ENCODE data around the gene CAP2.
"Not testable (repeated sequence)": the region's sequence is repeated elsewhere in the genome, so short reads cannot be mapped to it uniquely, and the experiment has no call there.

Gene CAP2

DNA sequence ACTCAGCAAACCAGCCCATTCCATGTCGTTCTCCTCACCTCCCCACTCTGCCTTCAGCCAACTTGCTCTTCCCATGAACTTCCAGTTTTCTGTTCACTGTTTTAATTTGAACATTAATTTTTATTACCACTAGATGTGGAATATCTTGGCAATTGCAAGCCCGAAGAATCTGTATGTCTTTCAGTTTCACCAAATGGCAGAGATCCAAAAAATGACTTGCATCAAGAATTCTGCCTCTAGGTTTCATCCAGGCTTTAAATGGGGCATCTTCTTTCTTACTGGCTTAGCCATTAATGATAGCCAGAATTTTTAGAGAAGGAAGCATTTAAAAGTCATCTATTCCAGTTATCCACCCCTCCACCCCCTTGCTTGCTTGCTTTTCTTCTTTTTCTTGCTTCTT, 39.0 kb downstream of the CAP2 start:
- no peak for DNase-seq (ENCODE audit: low read depth in 1 of 2, low spot score in 1 of 2)

DNA sequence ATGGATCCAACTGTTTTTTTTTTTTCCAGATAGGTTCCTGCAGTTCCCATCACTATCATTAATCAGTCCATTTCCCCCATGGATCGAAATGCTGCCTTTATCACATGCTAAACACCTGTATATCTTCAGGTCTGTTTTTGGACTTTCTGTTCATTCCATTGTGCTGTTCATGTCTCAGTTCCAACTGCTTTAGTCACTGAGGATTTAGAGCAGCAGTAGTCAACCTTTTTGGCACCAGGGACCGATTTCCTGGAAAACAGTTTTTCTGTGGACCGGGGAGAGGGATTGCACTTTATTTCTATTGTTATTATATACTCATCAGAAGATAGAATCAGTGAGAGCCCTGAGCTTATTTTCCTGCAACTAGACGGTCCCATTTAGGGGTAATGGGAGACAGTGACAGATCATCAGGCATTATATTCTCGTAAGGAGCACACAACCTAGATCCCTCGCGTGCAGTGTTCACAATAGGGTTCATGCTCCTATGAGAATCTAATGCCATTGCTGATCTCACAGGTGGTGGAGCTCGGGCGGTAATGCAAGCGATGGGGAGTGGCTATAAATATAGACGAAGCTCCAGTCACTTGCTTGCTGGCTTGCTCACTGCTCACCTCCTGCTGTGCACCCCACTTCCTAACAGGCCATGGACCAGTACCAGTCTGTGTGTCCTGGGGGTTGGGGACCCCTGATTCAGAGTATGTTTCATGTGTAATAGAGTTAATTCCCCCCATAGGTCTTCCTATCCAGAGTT, 46.0 kb downstream of the CAP2 start:
- DNase-seq (ENCODE audit: low read depth in 1 of 2, low spot score in 1 of 2), result no peak

DNA sequence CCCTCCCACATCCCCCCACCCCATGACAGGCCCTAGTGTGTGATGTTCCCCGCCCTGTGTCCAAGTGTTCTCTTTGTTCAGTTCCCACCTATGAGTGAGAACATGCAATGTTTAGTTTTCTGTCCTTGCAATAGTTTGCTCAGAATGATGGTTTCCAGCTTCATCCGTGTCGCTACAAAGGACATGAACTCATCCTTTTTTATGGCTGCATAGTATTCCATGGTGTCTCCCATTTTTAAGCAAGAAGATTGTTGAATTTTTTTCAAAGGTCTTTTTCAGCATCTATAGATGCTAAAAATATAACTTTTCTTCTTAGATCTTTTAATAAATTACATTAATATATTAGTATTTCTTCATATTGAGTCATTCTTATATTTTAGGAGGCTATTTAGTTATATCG, 47.4 kb downstream of the CAP2 start:
- DNase-seq (ENCODE audit: low read depth in 1 of 2, low spot score in 1 of 2), result not testable (repeated sequence)

DNA sequence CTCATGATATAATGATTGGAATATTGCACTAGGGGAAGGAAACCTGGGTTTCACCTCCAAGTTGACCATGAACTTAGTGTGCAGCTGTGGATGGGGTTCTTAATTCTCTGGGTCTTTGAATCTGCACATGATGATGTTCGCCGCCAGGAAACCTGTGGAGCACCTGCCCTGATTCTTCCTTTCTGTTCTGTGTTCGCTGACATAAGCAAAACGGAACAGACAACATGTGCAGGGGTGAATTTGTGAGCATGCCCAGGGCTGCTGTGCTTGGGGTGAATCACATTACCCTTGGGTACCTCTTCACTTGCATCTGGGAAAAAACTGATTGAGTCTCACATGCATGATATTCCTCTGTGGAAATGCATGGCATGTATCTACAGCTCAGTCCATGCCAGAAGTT, 48.8 kb downstream of the CAP2 start:
- no peak for DNase-seq (ENCODE audit: low read depth in 1 of 2, low spot score in 1 of 2)

DNA sequence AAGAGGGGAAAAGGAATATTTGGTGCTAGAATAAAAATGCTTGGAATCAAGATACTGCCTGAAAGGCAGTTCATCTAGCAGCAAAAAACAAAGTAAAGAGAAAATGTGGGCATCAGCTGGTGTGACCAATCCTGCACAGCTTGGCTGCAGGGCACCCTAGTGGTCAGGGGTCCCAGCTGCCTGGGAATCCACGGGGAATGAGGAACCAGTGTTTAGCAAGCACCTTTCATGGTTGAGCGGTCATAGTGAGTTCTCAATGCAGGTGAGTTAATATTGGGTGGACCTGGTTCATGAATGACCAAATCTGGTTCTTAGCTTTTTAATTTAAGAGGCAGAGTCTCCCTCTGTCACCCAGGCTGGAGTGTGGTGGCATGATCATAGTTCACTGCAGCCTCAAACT, 53.3 kb downstream of the CAP2 start:
- no peak for DNase-seq (ENCODE audit: low read depth in 1 of 2, low spot score in 1 of 2)

DNA sequence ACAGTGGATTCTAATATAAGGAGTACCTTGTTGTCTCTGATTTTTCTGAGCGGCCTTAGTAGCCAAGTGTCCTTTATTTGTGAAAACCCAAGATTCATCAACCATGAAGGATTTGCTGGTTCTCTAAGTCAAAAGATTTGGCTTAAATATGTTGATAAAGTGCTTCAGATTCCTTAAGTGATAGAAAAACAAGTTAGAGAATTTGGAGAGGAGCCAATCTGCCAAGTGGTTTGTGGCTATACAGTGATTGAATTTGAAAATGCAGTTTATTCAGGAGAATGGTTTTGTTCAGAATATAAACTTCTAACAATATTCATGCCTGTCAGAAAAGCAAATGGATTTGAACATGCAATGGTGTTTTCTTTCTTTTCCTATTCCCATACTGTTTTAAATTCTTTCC, 54.8 kb downstream of the CAP2 start:
- no peak for DNase-seq (ENCODE audit: low read depth in 1 of 2, low spot score in 1 of 2)

DNA sequence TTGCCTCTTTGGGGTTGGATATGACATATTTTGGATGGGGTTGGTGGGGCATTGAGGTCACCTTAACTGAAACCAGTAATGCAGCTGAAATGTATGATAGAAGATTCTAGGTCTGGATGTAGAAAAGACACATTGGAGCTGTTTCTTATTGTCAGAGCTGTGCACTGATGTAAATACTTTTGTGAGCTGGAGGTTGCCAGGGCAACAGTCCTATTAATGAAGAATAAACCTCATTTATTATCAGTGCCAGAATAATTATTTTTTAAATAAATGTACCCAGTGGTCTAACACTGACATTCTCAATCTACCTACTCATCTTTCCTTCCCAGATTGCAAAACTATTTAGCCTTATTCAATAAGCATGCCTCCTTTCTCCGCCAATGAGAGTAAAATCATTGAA, 57.0 kb downstream of the CAP2 start:
- DNase-seq (ENCODE audit: low read depth in 1 of 2, low spot score in 1 of 2), result no peak

DNA sequence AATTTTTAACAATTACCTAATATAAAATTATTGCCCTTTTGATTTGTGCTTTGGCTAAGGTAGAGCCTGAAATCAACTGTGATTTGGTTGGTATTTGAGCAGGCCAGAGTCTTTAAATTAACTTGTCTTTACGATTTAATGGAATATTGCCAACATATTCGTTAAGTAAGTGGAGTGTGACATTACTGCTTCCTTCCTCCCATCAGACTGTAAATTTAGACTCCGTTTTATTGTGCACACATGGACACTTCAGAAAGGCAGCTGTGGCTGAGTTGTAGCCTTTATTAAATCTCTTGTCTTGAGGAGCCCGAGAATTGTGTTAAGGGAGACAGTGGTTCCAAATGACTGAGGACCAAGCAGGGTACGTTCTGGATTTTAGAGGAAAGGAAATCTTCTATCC, 57.4 kb downstream of the CAP2 start:
- no peak for DNase-seq (ENCODE audit: low read depth in 1 of 2, low spot score in 1 of 2)

DNA sequence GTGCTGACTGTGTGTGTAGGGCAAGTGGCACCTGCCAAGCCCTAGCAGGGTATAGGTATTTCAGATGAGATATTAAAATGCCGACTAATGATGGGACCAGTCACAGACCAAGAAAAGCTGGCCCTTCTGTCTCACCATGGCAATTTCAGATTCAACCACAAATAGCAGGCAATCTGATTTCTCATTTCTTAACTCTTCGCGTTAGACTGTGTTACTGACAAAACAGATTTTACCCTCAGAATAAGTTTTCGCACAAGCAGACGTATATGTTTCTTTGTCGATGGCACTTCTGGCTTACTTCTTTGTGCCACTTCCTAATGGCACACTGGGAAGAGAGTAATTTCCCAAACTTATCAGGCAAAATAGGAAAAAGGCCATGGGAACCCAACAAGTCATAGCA, 58.7 kb downstream of the CAP2 start:
- DNase-seq (ENCODE audit: low read depth in 1 of 2, low spot score in 1 of 2), result no peak

DNA sequence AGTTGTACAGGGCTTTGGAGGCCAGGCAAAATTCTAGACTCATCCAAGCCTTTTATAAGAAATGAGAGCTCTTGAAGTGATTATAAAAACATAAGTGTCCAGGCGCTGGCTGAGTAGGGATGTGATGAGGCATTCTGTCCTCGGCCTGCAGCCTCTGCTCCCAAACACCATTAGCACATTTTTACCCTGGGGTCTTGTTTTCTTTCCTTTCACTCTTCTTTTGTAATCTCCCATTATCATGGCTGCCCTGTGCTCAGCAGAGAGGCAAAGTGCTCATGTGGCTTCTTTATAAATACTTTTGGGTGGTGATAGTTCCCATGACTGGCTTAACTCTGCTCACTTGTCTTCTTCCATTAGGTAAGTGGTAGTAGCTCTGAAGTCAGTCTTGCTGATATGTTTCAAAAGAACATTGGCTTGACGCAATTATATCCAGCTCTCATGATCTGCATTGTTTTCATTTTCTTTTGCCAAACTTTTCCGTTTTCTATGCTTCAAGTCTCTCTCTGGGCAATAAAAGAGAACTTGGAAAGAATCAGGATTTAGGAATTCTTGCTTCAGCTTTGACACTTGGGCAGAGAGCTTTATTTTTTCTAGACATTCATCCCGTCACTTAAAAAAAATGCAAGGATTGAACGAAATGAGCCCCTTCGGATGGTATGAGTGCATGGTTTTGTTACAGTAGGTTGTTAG, 61.1 kb downstream of the CAP2 start:
- no peak for DNase-seq (ENCODE audit: low read depth in 1 of 2, low spot score in 1 of 2)

DNA sequence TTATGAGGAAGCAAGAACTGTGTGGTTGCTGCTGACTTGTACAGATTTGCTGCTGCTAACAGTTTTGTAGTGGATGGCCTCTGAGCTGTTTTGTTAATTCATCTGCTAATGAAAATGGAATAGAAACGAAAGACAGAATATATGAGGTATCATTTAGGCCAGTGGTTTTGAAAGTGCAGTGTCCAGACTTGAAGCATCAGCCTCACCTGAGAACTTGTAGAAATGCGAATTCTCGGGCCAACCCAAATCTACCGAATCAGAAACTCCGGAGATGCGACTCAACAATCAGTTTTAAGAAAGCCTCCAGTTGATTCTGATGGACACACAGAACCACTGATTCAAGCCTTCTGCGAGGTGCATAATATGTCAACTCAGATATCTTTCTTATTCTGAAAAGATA, 62.5 kb downstream of the CAP2 start:
- no peak for DNase-seq (ENCODE audit: low read depth in 1 of 2, low spot score in 1 of 2)

DNA sequence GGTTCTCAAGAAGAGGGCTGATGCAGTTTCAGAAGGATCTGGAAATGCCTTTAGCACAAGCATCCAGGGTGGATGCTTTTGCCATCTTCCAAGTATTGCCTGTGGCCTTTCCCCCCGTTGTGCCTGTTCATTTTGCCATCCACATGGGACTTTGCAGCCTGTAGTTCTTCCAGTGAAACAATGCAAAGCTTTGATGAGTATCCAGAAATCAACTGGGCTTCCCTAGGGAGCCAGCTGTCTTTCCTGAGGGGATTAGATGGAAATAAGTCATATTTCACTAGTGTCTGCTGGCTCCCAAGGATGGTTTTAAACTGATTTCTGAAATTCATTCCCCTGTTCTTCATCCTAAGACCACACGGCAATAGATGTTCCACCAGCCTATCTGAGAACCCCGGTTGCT, 63.3 kb downstream of the CAP2 start:
- no peak for DNase-seq (ENCODE audit: low read depth in 1 of 2, low spot score in 1 of 2)

DNA sequence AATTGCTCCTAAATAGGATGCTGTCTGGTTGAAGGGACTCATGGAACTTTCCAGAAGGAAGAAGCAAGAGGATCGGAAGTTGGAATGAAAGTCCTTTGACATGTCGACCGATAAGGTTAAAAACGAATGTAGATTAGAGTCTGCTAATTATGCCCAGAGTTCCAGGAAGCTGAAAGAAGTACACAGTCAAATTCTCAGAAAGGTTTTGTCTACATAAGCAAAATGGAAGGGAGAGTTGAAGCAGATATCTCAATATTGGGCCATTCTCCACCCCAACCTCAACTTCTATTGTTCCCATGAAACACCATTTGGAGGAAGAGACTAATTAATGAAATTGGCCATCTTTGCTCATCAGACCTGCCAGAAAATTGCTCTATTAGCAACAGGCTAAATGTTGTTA, 64.0 kb downstream of the CAP2 start:
- no peak for DNase-seq (ENCODE audit: low read depth in 1 of 2, low spot score in 1 of 2)

DNA sequence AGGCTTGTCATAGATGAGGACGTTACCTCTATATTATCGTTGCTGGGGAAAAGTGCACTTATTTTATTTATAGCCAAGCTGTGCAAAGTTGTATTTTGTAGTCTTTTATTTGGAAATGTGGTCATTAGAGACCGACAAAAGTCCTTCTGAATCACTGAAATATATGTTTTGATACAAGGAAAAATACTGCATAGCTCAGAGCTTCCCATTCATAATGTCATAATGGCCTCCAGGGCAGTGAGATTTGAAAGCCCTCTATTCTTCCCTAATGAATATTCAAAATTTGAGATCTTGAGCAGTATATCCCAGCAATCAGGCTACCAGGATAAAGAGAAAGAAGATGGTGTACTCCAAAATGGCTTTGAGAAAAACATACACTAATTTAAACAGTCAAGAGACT, 64.6 kb downstream of the CAP2 start:
- no peak for DNase-seq (ENCODE audit: low read depth in 1 of 2, low spot score in 1 of 2)

DNA sequence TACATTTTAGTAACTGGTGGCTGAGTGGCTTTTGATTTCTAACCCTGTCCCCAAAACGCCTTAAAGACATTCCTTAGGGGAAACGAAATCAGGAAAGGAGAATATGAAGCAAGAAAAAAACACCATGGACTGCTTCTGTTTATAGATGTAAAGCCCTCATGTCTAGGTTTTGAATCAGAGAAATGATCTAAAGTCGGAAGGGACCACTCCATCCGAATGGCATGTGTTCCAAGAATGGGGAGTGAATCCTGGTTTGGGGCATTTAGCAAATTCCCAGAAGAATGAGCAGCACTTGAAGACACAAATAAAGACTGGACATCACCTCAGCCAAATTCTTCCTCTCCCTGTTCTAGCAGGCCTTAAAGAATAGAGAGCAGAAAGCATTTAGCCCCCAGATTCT, 65.6 kb downstream of the CAP2 start:
- no peak for DNase-seq (ENCODE audit: low read depth in 1 of 2, low spot score in 1 of 2)

DNA sequence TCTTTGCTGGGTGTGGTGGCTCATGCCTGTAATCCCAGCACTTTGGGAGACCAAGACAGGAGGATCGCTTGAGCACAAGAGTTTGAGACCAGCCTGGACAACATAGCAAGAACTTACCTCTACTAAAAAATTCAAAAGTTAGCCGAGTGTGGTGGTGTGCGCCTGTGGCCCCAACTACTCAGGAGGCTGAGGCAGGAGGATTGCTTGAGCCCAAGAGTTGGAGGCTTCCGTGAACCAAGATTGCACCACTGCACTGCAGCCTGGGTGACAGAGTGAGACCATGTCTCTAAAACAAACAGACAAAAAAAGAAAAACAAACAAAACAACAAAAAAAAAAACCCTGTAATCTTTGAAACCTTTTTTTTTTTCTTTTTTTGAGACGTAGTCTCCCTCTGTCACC, 67.5 kb downstream of the CAP2 start:
- DNase-seq (ENCODE audit: low read depth in 1 of 2, low spot score in 1 of 2), result no peak

DNA sequence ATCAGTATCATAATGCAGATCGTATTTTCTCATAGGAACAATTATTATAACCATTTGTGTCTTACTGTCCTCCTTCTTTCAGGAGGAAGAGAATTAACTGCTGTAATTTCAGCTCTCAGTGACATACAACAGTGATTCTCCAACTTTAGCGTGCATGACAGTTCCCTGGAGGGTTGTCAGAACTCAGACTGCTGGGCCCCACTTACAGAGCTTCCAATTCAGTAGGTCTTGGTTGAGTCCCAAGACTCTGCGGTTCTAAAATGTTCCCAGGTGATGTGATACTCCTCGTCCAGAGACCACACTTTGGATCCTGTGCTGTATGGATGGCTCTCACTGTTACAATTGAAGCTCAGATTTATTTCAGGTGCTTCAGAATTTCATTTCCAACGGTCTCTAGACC, 72.8 kb downstream of the CAP2 start:
- no peak for DNase-seq (ENCODE audit: low read depth in 1 of 2, low spot score in 1 of 2)

DNA sequence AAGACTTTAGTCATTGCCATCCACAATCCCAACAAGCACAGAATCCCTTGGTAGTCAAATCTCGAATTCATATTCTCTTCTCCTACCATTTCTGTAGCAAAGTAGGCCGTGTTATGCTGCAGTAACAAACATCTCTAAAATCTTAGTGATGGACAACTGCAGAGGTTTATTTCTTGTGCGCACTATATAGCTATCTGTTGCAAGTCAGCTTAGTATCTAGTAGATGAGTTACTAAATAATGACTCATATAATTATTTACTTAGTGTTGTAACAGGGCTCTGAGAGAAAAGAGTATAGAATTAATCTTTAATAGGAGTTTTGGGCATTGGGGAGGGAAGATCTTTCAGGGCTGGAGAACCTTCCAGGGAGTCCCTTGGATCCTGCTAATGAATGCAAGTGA, 73.3 kb downstream of the CAP2 start:
- DNase-seq (ENCODE audit: low read depth in 1 of 2, low spot score in 1 of 2), result no peak

DNA sequence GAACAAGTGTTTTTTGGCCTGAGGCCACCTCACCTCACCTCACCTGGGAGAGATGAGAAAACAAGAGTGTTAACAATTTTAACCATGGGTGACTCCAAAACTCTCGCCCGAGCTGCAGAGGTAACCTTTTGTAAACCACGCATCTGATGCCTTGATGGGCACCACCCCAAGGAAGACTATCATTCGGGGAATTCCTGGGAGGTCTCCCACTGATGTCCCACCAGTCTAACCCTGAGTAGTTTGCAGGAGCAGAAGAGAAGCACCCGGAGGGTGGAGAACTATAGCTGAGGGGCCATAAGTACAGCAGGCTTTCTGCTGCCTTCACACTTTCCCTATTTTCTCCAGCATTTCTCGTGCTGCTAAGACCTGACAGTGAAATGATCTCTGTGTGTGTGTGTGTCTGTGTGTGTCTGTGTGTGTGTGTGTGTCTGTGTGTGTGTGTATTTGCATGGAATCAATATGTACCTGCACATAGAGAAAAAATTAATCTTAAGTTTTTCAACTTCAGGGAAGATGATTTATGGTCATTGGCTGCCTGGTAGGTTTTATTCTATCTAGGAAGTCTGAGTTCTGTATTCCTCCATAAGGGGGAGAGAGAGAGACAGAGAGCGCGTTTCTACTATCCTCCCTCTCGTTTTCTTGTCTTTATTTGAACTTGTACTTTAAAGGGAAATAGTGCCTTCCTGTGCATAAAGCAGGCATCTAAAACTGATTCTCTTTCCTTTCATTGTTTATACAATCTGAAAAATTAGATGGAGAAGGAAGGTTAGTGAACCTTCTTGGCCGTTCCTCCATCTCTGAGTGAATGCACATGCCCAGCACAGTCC, 75.8 kb downstream of the CAP2 start:
- no peak for DNase-seq (ENCODE audit: low read depth in 1 of 2, low spot score in 1 of 2)

DNA sequence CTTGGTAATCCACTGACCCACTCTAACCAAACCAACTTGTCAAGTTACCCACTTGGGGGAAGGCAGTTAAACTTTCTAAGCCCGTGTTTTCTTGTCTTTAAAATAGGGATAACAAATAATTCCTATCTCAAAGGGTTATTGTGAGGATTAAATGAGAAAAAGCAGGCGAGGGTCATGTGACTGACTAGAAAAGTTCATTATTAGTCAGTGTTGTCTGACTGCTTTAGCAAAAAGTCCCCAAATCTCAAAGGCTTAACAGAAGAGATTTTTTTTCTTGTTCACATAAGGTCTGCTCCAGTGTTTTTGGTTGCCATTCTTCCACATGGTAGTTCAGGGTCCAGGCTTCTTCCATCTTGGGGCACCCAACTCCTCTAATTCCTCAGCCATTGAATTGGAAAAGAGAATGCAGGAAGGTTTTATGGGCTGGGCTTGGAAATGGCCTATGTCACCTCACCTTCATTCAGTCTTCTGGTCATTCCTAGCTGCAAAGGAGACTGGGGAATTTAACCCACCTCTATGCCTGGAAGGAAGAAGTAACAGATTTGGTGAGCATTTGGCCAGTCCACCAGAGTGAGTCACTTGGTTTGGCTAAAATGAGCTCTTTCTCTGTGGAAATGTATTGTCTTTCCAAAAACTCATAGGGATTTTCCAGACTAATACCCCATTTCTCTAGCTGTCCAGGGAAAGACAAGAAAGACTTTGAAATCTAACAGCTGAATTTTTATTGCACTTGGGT, 77.0 kb downstream of the CAP2 start:
- no peak for DNase-seq (ENCODE audit: low read depth in 1 of 2, low spot score in 1 of 2)

DNA sequence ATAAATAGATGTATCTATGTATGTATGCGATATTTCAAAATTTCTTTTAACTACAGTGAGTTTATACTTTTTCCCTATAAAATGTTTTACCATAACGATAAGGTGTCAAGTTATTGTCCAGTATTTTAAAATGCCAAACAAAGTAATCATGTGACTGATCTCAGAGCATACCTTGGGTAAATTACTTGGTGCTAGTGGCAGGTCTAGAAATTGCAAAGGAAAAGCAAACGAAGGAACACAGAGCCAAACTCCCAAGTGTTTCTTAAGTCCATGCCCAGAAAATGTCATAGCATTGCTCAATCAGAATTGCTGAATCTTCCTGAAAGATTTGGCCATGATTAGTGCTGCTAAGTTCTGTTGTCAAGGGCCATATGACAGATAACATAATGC, 77.5 kb downstream of the CAP2 start:
- no peak for DNase-seq (ENCODE audit: low read depth in 1 of 2, low spot score in 1 of 2)

Measured in activated CD4-positive, alpha-beta T cell treated with anti-CD3 and anti-CD28 coated beads, Interleukin-2, amount 50 U/mL, for 24 hours (primary cell).